ENCODE data around the gene KCNK16.

DNA sequence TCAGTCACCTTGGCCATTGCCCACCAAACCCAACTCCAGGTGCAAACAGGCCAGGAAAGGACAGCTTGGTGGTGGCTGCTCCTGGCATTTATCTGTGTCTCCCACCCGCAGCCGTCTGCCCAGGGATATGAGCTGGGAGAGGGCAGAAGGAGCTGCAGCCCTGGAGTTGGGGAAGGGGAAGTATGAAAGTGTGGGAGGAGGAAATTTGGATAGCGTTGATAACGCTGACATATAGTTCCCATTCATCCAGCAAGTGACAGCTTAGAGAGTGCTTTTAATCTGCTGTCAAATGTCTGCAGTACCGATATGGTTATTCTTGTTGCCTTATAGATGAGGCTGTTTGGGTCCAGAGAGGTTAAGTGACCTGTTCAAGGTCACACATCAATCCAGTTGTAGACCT, 741 bp downstream of the KCNK16 start:
- TF ChIP-seq, protein P1, sequence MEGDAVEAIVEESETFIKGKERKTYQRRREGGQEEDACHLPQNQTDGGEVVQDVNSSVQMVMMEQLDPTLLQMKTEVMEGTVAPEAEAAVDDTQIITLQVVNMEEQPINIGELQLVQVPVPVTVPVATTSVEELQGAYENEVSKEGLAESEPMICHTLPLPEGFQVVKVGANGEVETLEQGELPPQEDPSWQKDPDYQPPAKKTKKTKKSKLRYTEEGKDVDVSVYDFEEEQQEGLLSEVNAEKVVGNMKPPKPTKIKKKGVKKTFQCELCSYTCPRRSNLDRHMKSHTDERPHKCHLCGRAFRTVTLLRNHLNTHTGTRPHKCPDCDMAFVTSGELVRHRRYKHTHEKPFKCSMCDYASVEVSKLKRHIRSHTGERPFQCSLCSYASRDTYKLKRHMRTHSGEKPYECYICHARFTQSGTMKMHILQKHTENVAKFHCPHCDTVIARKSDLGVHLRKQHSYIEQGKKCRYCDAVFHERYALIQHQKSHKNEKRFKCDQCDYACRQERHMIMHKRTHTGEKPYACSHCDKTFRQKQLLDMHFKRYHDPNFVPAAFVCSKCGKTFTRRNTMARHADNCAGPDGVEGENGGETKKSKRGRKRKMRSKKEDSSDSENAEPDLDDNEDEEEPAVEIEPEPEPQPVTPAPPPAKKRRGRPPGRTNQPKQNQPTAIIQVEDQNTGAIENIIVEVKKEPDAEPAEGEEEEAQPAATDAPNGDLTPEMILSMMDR (IDR thresholded peaks at IDR 0.05) = no peak
- TF ChIP-seq POLR2A (IDR thresholded peaks at IDR 0.05) = no peak
